ENCODE measurements around the gene EDAR.

Gene EDAR

GRCh38 chr2:108906403-108907077 is 82.5 kb downstream of the EDAR start:
- DNase-seq: no peak

GRCh38 chr2:108905906-108906305 is 83.1 kb downstream of the EDAR start:
- DNase-seq: no peak

GRCh38 chr2:108905176-108905575 is 83.8 kb downstream of the EDAR start:
- no peak for DNase-seq

- no peak for DNase-seq
Measured at GRCh38 chr2:108904680-108905079, 84.3 kb downstream of the EDAR start.

- DNase-seq: no peak
Measured at GRCh38 chr2:108898315-108899082, 90.5 kb downstream of the EDAR start.

- DNase-seq: no peak
Measured at GRCh38 chr2:108896741-108897140, 92.3 kb downstream of the EDAR start.

- no peak for DNase-seq
Measured at GRCh38 chr2:108895188-108895587, 93.8 kb downstream of the EDAR start.

GRCh38 chr2:108894766-108895165 is 94.3 kb downstream of the EDAR start:
- DNase-seq: no peak

GRCh38 chr2:108893277-108893676 is 95.7 kb downstream of the EDAR start:
- DNase-seq: no peak

GRCh38 chr2:108889907-108890306 is 99.1 kb downstream of the EDAR start:
- DNase-seq: no peak

GRCh38 chr2:108884619-108885018 is 104.4 kb downstream of the EDAR start:
- DNase-seq: peak; percentile 93

- DNase-seq: no peak
Measured at GRCh38 chr2:108878276-108878675, 110.7 kb downstream of the EDAR start.

GRCh38 chr2:108877506-108877905 is 111.5 kb downstream of the EDAR start:
- DNase-seq: peak; percentile 17

- no peak for DNase-seq
Measured at GRCh38 chr2:108870069-108870644, 118.9 kb downstream of the EDAR start.

- DNase-seq: no peak
Measured at GRCh38 chr2:108869542-108869941, 119.5 kb downstream of the EDAR start.

- no peak for DNase-seq
Measured at GRCh38 chr2:108868911-108869310, 120.1 kb downstream of the EDAR start.

- DNase-seq: no peak
Measured at GRCh38 chr2:108866041-108866440, 123.0 kb downstream of the EDAR start.

GRCh38 chr2:108858894-108859293 is 130.1 kb downstream of the EDAR start:
- DNase-seq: no peak

- peak; percentile 74 for DNase-seq
Measured at GRCh38 chr2:108855194-108855593, 133.8 kb downstream of the EDAR start.

GRCh38 chr2:108854484-108854883 is 134.5 kb downstream of the EDAR start:
- no peak for DNase-seq

- no peak for DNase-seq
Measured at GRCh38 chr2:108853421-108853820, 135.6 kb downstream of the EDAR start.

- no peak for DNase-seq
Measured at GRCh38 chr2:108852375-108852774, 136.6 kb downstream of the EDAR start.

GRCh38 chr2:108847000-108847399 is 142.0 kb downstream of the EDAR start:
- no peak for DNase-seq

- DNase-seq: no peak
Measured at GRCh38 chr2:108845923-108846322, 143.1 kb downstream of the EDAR start.
